ENCODE results near the gene B3GNT5. TPM values are rescaled to one million over a fixed set of nuclear protein-coding genes. Genes with fewer than 3 reads are reported as not detected.

The B3GNT5 gene
- total and polyA plus RNA-seq, 2 of the 8 experiments (the other 6 are each of a cell fraction or from before 2014, with no cell fraction given) = 2.4 to 9.7 TPM

DNA sequence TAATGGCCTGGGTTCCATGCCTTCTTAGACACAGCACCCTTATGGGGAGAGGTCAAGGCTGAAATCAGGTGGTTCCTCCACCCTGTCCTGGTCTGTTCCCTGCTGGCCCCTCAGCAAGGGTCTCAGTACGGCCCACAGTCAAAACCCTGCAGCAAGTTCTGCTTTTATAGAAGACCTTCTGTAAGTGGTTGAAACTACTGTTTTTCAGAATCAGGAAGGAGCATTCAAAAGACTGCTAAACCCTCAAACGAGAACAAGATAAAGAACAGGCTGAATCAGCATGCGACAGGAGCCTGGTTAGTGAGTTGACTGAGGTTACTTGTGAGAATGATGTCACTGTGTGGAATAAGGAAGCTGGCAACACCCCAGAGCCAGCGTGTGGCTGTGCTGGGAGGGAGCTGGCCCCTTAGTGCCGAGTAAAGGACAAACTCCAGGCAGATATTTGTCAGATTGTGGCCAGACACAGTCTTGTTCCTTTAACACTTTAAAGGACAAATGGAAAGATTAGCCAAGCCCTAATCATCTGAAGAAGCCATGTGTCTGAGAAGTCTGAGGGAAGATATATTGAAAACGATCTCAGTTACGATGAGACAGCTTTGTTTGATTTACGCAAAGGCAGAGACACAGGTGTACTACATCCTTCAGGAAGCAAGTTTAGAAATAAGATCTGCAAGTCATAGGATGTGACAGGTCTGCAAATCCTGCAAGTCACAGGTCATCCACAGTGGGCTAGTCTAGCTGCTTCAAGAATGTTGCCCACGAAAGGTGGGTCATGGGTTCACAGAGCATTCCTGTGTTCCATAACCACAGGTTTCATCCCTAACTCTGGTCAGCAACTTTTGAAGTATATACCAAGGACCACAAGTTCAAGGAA, 54.0 kb downstream of the B3GNT5 start (continued):
- TF ChIP-seq, protein P1, sequence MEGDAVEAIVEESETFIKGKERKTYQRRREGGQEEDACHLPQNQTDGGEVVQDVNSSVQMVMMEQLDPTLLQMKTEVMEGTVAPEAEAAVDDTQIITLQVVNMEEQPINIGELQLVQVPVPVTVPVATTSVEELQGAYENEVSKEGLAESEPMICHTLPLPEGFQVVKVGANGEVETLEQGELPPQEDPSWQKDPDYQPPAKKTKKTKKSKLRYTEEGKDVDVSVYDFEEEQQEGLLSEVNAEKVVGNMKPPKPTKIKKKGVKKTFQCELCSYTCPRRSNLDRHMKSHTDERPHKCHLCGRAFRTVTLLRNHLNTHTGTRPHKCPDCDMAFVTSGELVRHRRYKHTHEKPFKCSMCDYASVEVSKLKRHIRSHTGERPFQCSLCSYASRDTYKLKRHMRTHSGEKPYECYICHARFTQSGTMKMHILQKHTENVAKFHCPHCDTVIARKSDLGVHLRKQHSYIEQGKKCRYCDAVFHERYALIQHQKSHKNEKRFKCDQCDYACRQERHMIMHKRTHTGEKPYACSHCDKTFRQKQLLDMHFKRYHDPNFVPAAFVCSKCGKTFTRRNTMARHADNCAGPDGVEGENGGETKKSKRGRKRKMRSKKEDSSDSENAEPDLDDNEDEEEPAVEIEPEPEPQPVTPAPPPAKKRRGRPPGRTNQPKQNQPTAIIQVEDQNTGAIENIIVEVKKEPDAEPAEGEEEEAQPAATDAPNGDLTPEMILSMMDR (IDR thresholded peaks at IDR 0.05; ENCODE audit: control extremely low read depth in 1 of 3, insufficient read depth in 1 of 3, low read depth in 1 of 3, low read length in 3 of 3) = no peak
- TF ChIP-seq RFX5 (IDR thresholded peaks at IDR 0.05; ENCODE audit: borderline replicate concordance, low read depth, low read length) (no peak), ASH2L (IDR thresholded peaks at IDR 0.05; ENCODE audit: low read length) (no peak), TCF12 (IDR thresholded peaks at IDR 0.05; ENCODE audit: low read depth, low read length) (no peak), CHD2 (IDR thresholded peaks at IDR 0.05; ENCODE audit: low read length) (no peak), ATF2 (IDR thresholded peaks at IDR 0.05; ENCODE audit: low read length) (no peak), NRF1 (IDR thresholded peaks at IDR 0.05; ENCODE audit: low read depth, low read length) (no peak)

Data from H1 (cell line).